Smooth muscle cell (in vitro differentiated cells): ENCODE measurements around the gene MYO1E. TPM values are rescaled to one million over a fixed set of nuclear protein-coding genes. Genes with fewer than 3 reads are reported as not detected.

ENCODE experiments used
- DNase-seq: peaks from one replicate; lab custom pipeline; 2025; ENCODE audit not compliant: unreplicated experiment; lab: John Stamatoyannopoulos, UW
- H2AFZ ChIP-seq: fragments of 200-600 bp; sonication (generic); 2 replicates; pipeline ENCODE4 v1.6.0; 2016; ENCODE audit warnings: antibody characterized with exemption, low read depth, mild to moderate bottlenecking
- H3F3A ChIP-seq: fragments of 200-600 bp; sonication (generic); 2 replicates; pipeline ENCODE4 v1.6.0; 2017; ENCODE audit warnings: antibody characterized with exemption, low read depth
- H3K27ac ChIP-seq: fragments of 200-600 bp; sonication (generic); 2 replicates; pipeline ENCODE4 v1.5.1; 2016; ENCODE audit warnings: low read depth, mild to moderate bottlenecking
- H3K27me3 ChIP-seq: fragments of 200-600 bp; sonication (generic); 2 replicates; pipeline ENCODE4 v1.6.1; 2016; ENCODE audit warnings: low read depth, mild to moderate bottlenecking
- H3K36me3 ChIP-seq: fragments of 200-600 bp; sonication (generic); 2 replicates; pipeline ENCODE4 v1.5.1; 2016; ENCODE audit warnings: low read depth
- H3K4me1 ChIP-seq: fragments of 200-600 bp; sonication (generic); 2 replicates; pipeline ENCODE4 v1.5.1; 2016; ENCODE audit warnings: low read depth
- H3K4me2 ChIP-seq: fragments of 200-600 bp; sonication (generic); 2 replicates; pipeline ENCODE4 v1.6.0; 2016; ENCODE audit warnings: mild to moderate bottlenecking
- H3K4me3 ChIP-seq: fragments of 200-600 bp; sonication (generic); 2 replicates; pipeline ENCODE4 v1.5.1; 2016; ENCODE audit warnings: mild to moderate bottlenecking
- H3K79me2 ChIP-seq: fragments of 200-600 bp; sonication (generic); 2 replicates; pipeline ENCODE4 v1.6.0; 2016; ENCODE audit warnings: low read depth, mild to moderate bottlenecking
- H3K9ac ChIP-seq: fragments of 200-600 bp; sonication (generic); 2 replicates; pipeline ENCODE4 v1.6.0; 2016; ENCODE audit warnings: low read depth
- H3K9me3 ChIP-seq: fragments of 200-600 bp; sonication (generic); replicated peaks from 2 replicates; pipeline ENCODE4 v1.5.1; 2016; ENCODE audit warnings: low read depth
- H4K20me1 ChIP-seq: fragments of 200-600 bp; sonication (generic); 2 replicates; pipeline ENCODE4 v1.6.0; 2016; ENCODE audit warnings: low read depth
- WGBS: methylation state at CpG from one replicate; pipeline ENCODE4 v1.1.7; 2016; ENCODE audit warnings: low lambda C conversion rate; 5-methylcytosine and 5-hydroxymethylcytosine counted together
- polyA plus RNA-seq: library from polyadenylated mRNA; unstranded; fragments of >200 nt; fragmentation: Nextera tagmentation; extraction: Ambion mirVana; gene quantifications from 2 replicates; pipeline ENCODE4 v1.2.1, GENCODE V29; 2016
- total RNA-seq: library from RNA; depleted of rRNA; stranded (reverse); fragments of >200 nt; gene quantifications from 2 replicates; pipeline ENCODE4 v1.2.3, GENCODE V29; 2014
- TF ChIP-seq, protein P1 (sequence below): fragments of 200-600 bp; sonication (generic); IDR thresholded peaks from 2 replicates; pipeline ENCODE4 v1.5.1; 2017; ENCODE audit warnings: borderline replicate concordance, mild to moderate bottlenecking, antibody characterized with exemption; ENCODE audit not compliant: insufficient read depth, poor library complexity, severe bottlenecking

MYO1E gene
- total and polyA plus RNA-seq, 2 experiments from 2014 or later = 50.0 to 54.5 TPM

DNA sequence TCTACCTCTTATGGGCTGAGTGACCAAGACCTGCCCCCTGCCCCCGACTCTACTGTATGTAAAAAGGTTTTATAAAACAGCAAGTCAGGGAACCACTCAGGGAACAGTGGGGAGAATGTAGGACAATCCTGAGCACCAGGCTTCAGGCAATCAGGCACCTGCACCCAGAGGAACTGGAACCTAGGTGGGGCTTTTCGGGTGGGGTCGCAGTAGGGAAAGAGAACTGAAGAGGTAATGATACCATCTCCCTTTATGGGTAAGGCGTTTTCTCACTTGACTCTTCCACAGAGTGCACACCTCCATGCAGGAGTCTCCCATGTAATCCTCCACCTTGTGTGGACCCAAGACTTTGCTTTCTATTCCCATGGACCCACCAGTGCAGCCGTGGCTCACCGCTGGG, 45.8 kb downstream of the MYO1E start:
- TF ChIP-seq, protein P1, sequence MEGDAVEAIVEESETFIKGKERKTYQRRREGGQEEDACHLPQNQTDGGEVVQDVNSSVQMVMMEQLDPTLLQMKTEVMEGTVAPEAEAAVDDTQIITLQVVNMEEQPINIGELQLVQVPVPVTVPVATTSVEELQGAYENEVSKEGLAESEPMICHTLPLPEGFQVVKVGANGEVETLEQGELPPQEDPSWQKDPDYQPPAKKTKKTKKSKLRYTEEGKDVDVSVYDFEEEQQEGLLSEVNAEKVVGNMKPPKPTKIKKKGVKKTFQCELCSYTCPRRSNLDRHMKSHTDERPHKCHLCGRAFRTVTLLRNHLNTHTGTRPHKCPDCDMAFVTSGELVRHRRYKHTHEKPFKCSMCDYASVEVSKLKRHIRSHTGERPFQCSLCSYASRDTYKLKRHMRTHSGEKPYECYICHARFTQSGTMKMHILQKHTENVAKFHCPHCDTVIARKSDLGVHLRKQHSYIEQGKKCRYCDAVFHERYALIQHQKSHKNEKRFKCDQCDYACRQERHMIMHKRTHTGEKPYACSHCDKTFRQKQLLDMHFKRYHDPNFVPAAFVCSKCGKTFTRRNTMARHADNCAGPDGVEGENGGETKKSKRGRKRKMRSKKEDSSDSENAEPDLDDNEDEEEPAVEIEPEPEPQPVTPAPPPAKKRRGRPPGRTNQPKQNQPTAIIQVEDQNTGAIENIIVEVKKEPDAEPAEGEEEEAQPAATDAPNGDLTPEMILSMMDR = no peak
- no peak for DNase-seq
- Histone ChIP-seq H3K9ac (no peak overlapping the region), H3K9me3 (no peaks in the 10 kb centered on the region), H4K20me1 (peaks cover 76% of the 10 kb centered on the region), H3F3A (no peaks in the 10 kb centered on the region), H3K4me1 (no peaks in the 10 kb centered on the region), H3K4me2 (no peak overlapping the region), H3K4me3 (no peak overlapping the region), H3K27ac (no peak overlapping the region), H3K79me2 (peaks cover 37% of the 10 kb centered on the region), H2AFZ (no peak overlapping the region), H3K27me3 (no peaks in the 10 kb centered on the region), H3K36me3 (no peaks in the 10 kb centered on the region)
- WGBS = 78% methylated on average over 6 of the region's 6 CpGs

DNA sequence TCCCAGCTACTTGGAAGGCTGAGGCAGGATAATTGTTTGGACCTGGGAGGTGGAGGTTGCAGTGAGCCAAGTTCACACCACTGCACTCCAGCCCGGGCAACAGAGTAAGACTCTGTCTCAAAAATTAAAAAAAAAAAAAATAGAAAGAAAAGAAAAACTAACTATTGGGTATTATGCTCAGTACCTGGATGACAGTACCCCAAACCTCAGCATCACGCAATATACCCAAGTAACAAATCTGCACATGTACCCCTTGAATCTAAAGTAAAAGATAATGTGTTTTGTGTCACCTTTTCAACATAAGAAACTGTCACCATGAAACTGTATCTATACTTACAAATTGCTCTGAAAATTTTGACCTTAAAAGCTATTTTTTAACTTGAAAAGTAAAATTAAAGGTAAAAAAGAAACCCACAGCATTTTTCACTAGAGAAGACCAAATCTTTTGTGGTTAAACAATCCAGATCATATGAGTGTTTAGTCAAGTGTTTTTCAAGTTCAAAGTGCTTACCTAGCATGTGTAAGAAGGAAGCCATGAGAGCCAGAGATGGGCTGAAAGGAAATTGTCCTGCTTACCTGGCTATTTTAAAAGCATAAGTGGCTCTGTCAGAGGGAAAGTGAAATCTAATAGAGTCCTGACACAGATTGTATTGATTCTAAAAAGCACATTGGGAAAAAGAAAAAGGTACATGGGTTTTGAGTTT, 50.5 kb downstream of the MYO1E start:
- no peak overlapping the region for H3K9ac ChIP-seq
- H3K9me3 ChIP-seq = no peaks in the 10 kb centered on the region
- no peaks in the 10 kb centered on the region for H3F3A ChIP-seq
- 98% methylated on average over 2 of the region's 2 CpGs for WGBS
- peaks cover 71% of the 10 kb centered on the region for H4K20me1 ChIP-seq
- no peaks in the 10 kb centered on the region for H3K4me1 ChIP-seq
- H3K4me2 ChIP-seq = no peak overlapping the region
- no peak overlapping the region for H3K4me3 ChIP-seq
- H3K27me3 ChIP-seq = no peaks in the 10 kb centered on the region
- no peak overlapping the region for H2AFZ ChIP-seq
- DNase-seq = no peak
- no peak overlapping the region for H3K27ac ChIP-seq
- TF ChIP-seq, protein P1 = no peak
- H3K36me3 ChIP-seq = no peaks in the 10 kb centered on the region
- H3K79me2 ChIP-seq = peaks cover 52% of the 10 kb centered on the region

DNA sequence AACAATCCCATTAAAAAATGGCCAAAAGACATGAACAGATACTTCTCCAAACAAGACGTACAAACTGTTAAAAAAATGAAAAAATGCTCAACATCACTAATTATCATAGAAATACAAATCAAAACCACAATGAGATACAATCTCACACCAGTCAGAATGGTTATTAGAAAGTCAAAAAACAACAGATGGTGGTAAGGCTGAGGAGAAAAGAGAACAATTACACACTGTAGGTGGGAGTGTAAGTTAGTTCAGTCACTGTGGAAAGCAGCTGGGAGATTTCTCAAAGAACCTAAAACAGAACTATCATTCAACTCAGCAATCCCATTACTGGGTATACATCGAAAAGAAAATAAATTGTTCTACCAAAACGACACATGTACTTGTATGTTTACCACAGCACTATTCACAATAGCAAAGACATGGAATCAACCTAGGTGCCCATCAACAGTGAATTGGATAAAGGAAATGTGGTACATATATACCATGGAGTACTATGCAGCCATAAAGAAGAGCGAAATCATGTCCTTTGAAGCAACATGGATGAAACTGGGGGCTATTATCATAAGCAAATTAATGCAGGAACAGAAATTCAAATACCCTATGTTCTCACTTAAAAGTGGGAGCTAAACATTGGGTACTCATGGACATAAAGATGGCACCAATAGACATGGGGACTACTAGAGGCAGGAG, 51.5 kb downstream of the MYO1E start:
- DNase-seq = no peak
- H3K79me2 ChIP-seq = peaks cover 52% of the 10 kb centered on the region
- no peak overlapping the region for H3K4me3 ChIP-seq
- peaks cover 73% of the 10 kb centered on the region for H4K20me1 ChIP-seq
- no peaks in the 10 kb centered on the region for H3K36me3 ChIP-seq
- no peaks in the 10 kb centered on the region for H3K9me3 ChIP-seq
- 96% methylated on average over 4 of the region's 4 CpGs for WGBS
- TF ChIP-seq, protein P1 = no peak
- no peak overlapping the region for H3K4me2 ChIP-seq
- no peaks in the 10 kb centered on the region for H3K27me3 ChIP-seq
- H3K9ac ChIP-seq = no peak overlapping the region
- no peak overlapping the region for H3K27ac ChIP-seq
- H3F3A ChIP-seq = no peaks in the 10 kb centered on the region
- H2AFZ ChIP-seq = no peak overlapping the region
- no peaks in the 10 kb centered on the region for H3K4me1 ChIP-seq
